Measurements from ENCODE around the gene CFAP92.

DNA sequence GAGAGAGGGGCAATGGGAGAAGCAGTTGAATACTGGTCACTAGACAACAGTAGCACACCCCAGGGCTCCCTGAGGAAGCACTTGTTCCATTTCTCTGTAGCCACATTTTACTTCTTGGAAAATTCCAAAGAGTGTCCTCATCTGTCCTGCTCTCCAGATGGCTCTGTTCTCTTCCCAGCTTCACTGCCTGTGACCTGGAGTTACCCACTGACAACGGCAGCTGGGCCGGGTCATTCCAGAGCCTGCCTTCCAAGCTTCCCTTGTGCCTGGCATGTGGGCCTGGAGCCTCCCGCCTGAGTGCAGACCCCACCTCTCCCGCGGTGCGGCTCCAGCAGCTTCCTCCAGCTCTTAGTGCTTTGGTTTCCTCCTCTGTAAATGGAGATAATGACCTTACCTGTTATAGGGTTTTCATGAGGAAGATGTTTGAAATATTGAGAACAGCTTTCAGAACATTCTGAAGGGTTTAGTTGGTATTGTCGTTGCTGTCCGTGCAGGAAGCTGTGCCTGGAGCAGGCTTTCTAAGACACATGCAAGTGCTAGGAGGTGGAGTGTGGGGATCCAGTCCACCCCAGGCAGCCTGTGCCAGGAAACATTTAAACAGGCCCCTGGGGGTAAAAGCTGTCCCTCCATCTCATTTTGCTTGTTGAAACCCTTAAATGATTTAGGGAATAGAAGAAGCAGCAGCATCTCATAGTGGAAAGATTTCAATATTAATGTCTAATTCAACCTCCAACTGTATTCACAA lies 32.0 kb upstream of the CFAP92 start:
- TF ChIP-seq CTCF (tag by site-specific recombination; IDR thresholded peaks at IDR 0.05) (no peak), ZNF211 (tag by site-specific recombination; IDR thresholded peaks at IDR 0.05; ENCODE audit: low read depth) (no peak), ZNF175 (tag by site-specific recombination; IDR thresholded peaks at IDR 0.05) (no peak), TCF7L2 (IDR thresholded peaks at IDR 0.05; ENCODE audit: borderline replicate concordance, low read depth, low read length) (no peak), IKZF3 (tag by site-specific recombination; IDR thresholded peaks at IDR 0.05) (no peak)
- TF ChIP-seq, protein P1, sequence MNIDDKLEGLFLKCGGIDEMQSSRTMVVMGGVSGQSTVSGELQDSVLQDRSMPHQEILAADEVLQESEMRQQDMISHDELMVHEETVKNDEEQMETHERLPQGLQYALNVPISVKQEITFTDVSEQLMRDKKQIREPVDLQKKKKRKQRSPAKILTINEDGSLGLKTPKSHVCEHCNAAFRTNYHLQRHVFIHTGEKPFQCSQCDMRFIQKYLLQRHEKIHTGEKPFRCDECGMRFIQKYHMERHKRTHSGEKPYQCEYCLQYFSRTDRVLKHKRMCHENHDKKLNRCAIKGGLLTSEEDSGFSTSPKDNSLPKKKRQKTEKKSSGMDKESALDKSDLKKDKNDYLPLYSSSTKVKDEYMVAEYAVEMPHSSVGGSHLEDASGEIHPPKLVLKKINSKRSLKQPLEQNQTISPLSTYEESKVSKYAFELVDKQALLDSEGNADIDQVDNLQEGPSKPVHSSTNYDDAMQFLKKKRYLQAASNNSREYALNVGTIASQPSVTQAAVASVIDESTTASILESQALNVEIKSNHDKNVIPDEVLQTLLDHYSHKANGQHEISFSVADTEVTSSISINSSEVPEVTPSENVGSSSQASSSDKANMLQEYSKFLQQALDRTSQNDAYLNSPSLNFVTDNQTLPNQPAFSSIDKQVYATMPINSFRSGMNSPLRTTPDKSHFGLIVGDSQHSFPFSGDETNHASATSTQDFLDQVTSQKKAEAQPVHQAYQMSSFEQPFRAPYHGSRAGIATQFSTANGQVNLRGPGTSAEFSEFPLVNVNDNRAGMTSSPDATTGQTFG (tag by site-specific recombination; IDR thresholded peaks at IDR 0.05; ENCODE audit: borderline replicate concordance) = no peak
- TF ChIP-seq, protein P2, sequence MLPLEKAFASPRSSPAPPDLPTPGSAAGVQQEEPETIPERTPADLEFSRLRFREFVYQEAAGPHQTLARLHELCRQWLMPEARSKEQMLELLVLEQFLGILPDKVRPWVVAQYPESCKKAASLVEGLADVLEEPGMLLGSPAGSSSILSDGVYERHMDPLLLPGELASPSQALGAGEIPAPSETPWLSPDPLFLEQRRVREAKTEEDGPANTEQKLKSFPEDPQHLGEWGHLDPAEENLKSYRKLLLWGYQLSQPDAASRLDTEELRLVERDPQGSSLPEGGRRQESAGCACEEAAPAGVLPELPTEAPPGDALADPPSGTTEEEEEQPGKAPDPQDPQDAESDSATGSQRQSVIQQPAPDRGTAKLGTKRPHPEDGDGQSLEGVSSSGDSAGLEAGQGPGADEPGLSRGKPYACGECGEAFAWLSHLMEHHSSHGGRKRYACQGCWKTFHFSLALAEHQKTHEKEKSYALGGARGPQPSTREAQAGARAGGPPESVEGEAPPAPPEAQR (tag by site-specific recombination; IDR thresholded peaks at IDR 0.05) = no peak
